ENCODE measurements around the gene TJAP1.
"Not testable (repeated sequence)": the region's sequence is repeated elsewhere in the genome, so short reads cannot be mapped to it uniquely, and the experiment has no call there.

TJAP1 gene

DNA sequence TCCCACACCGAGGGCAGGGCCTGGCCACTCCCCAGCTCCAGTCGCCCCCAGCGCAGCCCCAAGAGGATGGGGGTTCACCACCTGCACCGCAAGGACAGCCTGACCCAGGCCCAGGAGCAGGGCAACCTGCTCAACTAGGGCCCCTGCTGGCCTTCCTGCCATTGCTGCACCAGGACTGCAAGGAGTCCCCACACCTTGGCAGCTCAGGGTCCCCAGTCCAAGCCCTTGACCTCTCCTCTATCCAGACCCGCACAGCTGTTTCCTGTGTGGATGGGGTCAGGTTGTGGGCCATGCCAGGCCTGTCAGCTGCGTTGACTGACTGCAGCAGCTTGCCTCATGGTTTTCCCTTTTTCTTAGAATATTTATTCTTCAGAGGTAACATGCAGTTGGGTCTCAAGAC lies 28.3 kb downstream of the TJAP1 start:
- DNase-seq (ENCODE audit: low spot score) = no peak

DNA sequence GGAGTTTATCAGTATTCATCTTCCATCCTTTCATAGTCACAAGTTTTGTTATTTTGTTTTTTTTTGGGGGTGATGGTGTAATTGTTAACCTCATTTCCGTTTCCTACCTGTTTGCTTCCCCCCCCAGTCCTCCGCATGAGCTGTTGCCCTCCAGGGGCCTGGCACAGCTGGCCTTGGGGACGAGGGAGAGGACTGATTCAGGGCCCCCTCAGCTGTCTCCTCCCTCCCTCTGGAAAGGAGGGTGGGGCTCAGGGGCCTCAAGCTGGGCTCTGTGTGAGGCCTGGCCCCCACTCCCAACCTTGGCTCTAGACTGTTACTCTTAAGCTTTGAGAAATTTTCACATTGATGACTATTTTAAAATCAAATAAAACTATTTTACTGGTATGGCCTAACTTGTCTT lies 28.8 kb downstream of the TJAP1 start:
- DNase-seq (ENCODE audit: low spot score) = no peak

DNA sequence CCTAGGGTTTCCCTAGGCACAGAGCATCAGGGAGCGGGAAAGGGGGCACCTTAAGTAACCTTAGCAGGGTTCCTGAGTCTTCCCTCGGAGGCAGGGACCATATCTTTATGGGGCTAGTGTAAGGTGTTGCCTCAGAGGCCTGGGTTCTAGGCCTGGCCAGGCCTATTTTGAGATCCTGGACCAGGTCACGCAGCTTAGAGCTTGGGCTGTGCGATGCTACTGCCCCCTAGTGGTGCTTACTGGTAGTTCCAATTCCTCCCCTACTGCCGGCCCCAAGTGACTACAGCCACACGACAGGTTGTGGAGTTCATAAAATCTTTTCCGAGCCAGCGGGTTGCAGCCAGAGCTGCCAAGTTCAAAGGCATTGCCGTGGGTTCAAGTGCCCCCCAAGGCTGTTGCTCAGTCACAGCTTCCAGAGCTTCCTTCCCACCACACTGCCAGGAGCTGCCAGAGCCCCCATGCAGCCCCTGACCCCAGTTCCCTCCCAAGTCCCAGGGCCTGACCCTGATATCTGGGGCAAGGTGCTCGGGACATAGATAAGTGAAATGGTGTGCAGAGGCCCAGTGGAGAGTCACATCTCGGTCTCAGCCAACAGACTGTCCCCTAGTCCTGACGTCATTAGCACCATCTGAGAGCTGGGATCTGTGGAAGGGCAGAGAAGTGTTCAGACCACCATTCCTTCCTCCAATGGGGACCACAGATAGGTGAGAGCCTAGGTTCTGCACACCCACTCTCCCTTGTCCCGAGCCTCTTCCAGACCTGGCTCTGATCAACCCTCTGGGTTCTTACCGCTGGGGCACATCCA lies 29.5 kb downstream of the TJAP1 start:
- DNase-seq (ENCODE audit: low spot score) = peak; percentile 88

DNA sequence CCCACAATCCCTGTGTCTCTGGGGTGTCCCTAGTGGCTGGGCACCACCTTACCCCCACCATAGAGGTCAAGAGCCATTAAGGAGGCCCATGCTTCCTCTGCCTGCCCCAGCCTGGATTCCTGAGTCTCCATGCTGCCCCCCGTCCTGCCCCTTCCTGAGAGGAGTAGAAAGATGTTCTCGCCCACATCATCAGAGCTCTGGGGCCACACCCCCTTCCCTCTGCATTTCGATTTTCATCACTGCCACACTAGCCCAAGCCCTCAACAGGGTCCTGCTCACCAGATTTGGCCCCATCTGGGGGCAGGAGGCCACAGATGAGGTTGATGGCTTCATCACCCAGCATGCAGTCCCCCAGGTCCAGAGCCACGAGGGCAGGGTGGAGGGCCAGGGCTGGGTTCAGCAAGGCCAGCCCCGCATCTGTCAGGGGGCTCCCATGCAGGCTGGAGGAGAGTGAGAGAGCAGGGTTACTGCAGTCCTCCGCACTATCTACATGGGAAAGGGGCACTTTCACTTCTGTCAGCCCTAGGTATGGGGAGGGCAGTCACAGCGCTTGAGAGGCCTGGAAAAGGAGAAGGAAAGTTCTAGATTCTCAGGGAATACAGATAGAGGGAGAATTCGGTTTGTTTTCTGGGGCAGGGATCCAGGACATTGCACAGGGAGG lies 31.2 kb downstream of the TJAP1 start:
- no peak for DNase-seq (ENCODE audit: low spot score)

DNA sequence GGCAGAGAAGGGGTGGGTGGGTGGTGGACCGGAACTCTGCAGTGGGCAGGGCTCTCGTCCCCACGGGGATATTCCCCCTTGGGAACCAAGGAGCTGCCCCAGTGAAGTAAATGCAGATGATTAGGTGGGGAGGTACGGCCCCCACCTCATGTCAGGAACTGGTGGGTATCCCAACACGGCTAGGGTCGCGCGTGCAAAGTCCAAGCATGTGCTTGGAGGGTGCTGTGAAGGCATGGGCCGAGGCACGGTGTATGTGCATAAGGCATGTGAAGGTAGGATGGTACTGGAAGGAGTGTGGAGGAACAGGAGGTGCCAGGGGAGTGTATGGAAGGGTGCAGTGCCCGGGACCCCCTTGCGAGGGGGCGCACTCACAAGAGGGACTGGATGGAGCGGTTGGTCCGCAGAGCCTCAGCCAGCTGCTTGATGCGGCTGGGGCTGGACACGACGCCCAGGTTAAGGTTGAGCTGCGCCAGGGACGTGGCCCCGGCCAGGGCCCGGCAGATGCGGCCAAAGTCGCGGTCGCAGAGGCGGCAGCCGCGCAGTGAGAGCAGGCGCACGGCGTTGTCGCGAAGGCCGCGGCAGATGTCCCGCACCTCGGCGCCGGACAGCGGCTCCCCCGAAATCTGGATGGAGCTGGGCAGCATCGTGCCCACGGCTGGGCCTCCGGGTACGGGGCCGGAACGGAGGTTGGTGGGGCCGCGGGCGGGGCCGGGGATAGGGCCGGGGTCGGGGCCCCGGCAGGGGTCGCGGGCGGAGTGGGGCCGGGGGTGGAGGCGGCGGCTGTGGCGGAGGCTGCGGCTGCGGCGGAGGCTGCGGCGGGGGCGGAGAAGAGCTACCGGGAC lies 32.0 kb downstream of the TJAP1 start:
- peak; percentile 74 for DNase-seq (ENCODE audit: low spot score)

DNA sequence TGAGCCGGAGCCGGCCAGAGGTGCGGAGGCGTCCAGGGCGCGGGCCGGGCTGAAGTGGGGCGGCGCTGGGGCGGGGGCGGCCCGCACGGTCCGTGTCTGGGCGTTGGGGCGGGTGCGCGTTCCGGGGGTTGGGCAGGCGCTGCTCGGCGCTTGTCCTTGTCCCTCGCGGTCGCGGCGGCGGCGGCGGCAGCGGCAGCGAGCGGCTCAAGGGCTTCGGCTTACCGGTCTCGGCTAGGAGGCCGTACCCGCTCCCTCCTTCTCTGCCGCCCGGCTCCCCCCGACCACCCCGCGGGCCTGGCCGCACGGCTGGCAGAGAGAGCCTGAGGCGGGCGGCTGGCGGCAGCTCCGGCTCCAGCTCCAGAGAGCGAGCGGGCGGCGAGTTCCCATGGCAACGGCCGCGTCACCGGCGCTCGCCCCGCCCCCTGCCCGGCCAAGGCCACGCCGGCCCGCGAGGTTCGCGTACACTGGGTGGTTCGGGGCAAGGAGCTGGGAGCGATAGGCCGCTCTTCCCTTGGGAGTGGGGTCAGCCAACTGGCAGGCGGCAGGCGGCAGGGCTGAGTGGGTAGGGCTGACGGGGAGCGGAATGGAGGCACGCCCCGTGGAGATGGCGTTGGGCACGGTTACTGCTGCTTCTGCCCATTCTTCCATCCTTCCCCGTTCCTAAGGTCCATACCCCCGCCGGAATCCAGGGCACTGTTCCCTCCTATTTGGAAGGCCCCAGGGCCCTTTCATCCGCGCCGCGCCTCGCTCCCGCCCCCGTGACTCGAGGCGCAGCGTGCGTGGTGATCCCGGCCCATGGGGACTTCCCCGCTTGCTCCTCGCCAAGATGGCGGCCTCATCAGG lies 32.8 kb downstream of the TJAP1 start, which contains the start of gene LRRC73:
TSS of gene LRRC73 (minus strand) at position 363 of the 843 bp plus-strand sequence. CDS start 561 bp downstream, outside the sequence.
- DNase-seq (ENCODE audit: low spot score) = peak; percentile 92

DNA sequence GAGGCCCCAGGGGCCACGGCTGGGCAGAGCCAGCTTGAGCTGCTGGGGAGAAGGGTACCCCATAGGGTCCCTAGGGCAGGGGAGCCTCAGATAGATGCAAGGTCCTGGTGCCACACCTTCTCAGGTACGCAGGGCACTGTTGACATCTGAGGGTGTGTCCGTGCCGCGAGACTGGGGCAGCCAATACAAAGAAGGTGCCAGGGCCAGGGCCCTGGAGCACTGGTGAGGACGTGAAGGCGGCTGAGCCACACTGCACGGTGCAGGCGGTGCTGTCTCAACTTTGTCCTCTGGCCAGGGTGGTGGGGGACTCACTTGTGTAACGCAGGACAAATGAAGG lies 33.4 kb downstream of the TJAP1 start:
- DNase-seq (ENCODE audit: low spot score) = no peak

DNA sequence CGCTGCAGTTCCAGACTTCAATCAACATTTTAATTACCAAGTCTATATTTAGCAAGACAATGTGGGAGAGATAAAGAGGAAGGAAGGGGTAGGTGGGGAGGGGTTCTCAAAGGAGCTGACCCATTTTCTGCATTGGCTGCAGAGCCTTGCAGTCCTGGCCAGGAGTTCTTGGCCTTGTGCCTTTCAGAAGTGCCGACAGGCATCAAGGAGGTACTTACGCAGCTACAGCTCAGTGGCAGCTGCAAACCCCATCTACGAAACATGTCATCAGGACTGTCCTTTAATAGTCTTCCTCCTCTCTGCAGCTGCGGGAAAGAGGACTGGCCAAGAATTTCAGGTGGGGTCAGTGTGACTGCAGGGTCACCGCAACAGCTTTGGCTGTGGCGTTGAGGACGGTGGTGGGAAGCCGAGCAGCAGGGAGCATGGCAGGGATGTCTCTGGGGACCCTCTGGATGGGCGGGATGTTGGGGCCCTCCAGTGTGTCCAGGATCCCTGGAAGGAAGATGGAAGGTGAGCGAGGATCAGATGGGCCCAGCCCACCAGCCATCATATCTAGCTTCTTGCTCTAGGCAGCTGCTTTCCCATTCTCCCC lies 34.5 kb downstream of the TJAP1 start:
- DNase-seq (ENCODE audit: low spot score) = no peak

DNA sequence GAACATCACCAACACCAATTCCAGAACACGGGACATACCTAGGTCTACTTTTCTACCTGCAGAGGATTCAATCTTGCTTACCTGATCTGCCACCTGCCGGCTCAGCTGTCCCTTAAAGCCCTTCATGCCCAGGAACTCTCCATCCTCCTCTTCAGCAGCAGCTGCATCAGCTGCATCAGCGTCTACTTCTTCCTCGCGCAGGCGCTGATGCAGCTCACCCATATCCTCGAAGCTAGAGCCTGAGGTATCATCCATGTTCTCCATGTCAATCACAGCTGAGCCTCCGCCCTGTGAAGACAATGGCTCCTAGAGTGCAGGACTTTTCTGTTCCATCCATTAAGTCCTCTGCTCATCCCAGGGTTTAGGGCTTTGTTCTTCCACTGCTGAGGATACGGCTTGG lies 38.4 kb downstream of the TJAP1 start:
- DNase-seq (ENCODE audit: low spot score) = no peak

DNA sequence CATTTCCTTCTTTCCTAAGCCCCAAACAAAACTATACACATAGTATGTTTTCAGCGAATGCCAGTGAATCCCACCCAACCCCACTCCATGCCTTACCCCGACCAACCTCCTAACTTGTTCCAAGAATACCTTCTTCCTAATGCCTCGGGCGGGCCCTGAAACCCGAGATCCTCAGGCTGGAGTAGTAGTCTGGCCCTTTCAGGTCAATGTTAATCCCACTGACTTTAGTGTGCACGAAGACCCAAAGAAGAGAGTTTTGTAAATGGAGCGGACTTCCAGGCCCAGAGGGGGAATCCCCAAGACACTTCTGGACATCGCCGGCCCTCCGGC lies 39.0 kb downstream of the TJAP1 start:
- DNase-seq (ENCODE audit: low spot score) = no peak

DNA sequence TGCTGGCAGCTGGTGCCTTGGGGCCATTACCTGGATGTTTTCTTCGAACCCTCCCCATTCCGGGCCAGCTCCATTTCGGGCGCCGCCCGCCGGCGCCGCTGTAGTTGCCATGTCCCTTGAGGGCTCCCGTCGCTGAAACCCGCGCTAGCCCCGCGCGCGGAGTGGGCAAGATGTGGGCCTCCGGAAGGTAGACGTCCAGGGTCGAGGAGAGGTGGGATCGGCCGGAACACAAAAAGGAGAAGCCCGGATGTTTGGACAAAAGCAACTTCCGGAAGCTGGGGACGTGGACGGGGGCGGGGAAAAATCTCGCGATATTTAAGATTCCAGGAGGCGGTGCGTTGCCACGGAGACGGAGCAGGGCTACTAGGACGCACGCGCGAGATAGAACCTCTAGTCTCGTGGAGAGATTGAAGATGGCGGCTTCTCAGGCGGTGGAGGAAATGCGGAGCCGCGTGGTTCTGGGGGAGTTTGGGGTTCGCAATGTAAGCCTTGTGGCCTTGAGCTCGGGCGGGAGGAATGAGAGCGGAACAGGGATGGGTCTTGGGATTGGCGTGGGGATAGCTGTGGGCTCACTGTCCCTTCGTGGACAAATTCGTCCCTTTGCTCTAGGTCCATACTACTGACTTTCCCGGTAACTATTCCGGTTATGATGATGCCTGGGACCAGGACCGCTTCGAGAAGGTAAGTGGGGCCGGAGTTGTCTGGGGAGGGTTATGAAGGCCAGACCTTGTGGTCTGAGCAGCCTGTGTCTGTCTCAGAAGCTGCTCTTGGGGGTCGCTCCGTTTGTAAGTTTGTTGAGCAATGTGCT lies 39.5 kb downstream of the TJAP1 start, which contains the start of the genes POLR1C and YIPF3:
TSS of gene POLR1C (plus strand) at position 393 of the 808 bp plus-strand sequence. CDS start at position 414, 21 bp downstream.
TSS of gene YIPF3 (minus strand) at position 230 of the 808 bp plus-strand sequence. CDS start at position 111, 119 bp downstream.
- peak; percentile 96 for DNase-seq (ENCODE audit: low spot score)

DNA sequence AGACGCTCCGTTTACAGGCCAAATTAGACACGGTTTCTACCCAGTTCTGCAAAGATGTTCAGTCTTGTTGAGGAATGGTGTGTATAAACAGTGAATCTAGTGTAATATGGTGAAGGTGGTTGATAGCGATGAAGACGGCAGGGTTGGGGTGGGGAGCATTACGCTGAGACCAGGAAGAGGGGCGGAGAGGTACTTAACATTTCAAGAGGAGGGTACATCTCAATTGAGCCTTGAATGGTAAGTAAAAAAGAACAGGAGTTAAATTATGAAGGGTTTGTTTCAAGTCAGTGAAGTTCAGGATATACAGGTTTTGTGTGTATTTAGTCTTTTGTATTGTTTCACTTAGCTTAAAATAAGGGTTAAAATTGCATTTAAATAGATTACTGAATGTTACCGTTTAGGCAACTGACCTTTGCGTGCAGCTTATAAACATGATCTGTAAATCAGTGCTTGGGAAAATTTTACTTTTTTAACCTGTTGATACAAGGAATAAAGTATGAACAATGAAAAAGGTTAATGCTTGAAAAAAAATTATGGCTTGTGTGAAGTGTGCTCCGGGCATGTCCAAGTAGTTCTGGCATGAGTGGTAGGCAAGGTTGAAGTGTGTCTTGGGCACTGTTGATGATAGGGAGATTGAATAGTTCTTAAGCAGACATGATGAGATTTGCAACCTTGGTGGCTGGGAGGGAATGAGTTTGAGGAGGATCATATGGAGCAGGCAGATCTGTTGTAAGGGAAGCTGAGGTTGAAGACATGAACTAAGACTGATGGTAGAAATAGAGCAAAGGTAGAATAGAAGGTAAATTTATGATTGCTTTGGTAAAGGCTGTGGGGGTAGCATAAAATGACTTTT lies 40.4 kb downstream of the TJAP1 start:
- no peak for DNase-seq (ENCODE audit: low spot score)

DNA sequence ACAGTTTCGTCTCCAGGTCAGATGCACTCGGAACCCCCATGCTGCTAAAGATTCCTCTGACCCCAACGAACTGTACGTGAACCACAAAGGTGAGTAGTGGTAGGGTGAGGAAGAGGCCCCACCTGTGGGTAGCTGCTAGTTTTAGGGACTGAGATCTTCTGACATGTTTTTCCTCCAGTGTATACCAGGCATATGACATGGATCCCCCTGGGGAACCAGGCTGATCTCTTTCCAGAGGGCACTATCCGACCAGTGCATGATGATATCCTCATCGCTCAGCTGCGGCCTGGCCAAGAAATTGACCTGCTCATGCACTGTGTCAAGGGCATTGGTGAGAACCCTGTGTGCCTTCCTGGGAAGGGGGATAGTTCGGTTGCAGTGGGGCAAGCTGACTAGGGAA lies 42.7 kb downstream of the TJAP1 start:
- no peak for DNase-seq (ENCODE audit: low spot score)

DNA sequence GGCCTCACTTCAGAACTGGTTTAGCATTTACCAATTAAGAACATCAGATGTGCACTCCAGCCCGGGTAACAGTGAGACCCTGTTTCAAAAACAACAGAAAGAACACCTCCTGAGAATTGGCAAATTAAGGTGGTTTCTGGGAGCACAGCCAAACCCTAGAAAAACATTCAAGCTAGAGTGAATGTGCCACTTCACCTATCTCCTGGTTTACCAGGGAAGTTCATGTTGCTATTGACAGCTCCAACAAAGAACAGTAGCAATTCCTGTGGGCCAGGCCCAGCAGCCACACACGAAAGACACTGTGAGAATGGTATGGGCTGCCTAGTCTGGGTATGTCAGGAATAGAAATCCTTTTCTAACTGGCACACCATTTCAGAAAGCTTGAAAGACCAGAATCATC lies 44.5 kb downstream of the TJAP1 start:
- DNase-seq (ENCODE audit: low spot score) = no peak

DNA sequence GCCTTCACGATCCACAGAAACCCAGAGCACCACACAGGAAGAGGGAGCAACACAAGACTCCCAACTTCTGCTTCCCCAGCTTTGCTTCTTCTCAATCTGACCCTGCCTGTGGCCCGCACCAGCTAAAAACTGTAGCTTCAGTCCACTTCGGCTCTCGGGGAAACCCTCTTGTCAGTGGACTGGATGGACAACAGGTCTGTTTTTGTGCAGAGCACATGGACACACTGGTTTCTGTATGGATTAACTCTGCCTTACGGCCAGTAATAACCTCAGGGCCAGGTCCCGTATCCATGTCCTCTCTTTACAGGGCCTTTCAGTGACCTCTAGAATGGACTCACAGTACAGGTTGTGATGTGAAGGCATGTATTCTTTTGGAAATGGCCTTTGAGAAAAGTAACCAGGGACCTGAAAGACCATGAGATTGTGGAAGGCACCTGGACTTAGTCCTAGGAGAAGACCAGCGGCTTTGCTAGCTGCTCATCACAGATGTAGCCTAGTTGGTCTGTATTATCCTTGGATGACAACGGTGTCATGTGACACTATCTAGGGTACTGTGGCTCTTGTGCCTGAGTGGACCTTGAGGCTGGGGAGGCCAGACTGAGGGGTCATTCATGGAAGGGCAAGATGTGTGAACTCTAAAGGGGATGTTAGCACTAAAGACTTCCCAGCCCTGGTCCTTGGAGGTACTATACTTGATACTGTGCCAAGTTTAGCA lies 45.3 kb downstream of the TJAP1 start:
- DNase-seq (ENCODE audit: low spot score) = no peak

DNA sequence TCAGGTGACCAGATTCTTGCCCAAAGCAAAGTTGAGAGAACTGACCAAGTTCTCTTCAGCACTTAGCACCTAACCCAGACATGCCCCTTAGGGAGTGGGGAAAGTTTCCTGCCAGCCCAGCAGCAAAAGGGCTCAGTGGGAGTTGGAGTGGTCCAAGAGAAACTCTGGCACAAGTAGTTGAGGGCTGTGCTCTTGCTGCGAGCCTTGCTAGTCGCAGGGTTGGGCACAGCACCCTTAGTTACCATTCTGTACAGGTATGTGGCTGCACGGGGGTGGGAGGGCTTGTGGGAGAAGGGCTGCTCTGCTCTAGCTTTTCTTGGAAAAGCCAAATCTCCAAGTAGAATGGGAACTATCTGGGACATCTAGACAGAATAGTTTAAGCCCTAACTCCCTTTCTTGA lies 45.9 kb downstream of the TJAP1 start:
- no peak for DNase-seq (ENCODE audit: low spot score)

DNA sequence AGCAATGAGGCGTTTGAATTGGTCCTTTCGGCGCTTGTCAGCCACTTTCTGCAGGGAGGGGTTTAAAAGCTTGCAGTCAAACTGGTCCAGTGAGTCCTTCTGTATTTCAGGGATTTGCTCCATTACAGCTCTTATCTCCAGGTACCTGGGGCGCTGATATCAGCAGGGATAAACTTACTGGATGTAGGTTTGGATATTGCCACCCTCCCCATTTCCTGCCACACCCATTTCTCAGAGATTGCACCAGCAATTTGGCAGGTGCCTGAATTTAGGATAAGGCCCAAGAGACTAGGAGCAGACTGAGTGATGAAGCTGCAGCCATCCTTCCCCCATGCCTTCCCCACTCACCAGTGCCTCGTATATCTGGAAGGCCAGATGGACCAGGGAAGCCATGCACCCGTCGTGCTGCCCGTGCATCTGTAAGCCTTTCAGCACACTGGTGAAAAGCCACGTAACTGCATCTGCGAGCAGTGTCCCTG lies 47.2 kb downstream of the TJAP1 start:
- DNase-seq (ENCODE audit: low spot score) = no peak

DNA sequence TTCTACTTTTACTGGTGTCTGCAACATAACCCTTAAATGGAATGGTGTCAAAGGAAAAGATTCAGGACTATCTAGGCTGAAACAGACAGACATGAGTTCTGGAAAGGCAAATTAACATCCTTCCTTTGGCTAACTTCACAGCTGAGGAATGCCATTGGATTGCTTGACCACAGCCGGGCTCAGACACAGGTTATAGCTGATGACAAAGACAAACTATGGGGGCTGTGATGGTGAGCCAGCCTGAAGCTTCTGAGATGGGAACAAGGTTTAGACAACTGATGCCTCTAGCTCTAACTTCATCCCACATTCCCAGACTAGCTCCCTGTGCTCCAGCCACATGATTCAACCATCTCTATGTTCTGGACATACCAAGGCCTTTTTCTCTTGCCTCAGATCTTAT lies 54.8 kb downstream of the TJAP1 start:
- no peak for DNase-seq (ENCODE audit: low spot score)

DNA sequence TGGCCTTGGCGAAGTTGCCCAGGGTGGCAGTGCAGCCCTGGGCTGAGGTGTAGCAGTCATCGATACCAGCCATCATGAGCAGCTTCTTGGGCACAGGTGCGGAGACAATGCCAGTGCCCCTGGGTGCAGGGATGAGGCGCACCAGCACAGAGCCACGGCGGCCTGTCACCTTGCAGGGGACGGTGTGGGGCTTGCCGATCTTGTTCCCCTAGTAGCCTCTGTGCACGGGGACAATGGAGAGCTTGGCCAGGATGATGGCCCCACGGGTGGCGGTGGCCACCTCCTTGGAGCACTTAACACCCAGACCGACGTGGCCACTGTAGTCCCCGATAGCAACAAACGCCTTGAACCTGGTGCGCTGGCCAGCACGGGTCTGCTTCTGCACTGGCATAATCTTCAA lies 61.6 kb downstream of the TJAP1 start:
- not testable (repeated sequence) for DNase-seq (ENCODE audit: low spot score)

All from ecto neural progenitor cell (in vitro differentiated cells).